GM18870 (cell line): ENCODE measurements around the gene SERAC1.
"Not testable (repeated sequence)": the region's sequence is repeated elsewhere in the genome, so short reads cannot be mapped to it uniquely, and the experiment has no call there.

Experiments used
- ATAC-seq: cut with Tn5 transposase; IDR thresholded peaks from one replicate; pipeline ENCODE4 v1.9.1; 2021; ENCODE audit warnings: moderate library complexity; ENCODE audit not compliant: unreplicated experiment

The SERAC1 gene

DNA sequence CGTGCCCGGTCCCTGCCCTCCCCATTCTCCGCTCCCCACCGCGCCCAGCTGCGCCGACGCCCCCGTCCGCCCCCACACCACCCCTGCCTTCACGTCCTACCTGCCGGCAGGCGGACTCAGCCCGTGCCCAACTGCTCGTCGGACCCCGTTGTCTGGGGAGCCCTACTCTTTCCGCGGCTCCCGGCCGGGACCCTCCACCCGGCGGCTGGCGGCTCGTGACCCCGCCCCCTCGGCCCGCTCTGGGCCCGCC, at the start of gene SERAC1:
SERAC1 (minus strand) TSS at position 223 of the 250 bp plus-strand sequence. CDS start 9,899 bp downstream, outside the sequence.
- ATAC-seq: no peak

DNA sequence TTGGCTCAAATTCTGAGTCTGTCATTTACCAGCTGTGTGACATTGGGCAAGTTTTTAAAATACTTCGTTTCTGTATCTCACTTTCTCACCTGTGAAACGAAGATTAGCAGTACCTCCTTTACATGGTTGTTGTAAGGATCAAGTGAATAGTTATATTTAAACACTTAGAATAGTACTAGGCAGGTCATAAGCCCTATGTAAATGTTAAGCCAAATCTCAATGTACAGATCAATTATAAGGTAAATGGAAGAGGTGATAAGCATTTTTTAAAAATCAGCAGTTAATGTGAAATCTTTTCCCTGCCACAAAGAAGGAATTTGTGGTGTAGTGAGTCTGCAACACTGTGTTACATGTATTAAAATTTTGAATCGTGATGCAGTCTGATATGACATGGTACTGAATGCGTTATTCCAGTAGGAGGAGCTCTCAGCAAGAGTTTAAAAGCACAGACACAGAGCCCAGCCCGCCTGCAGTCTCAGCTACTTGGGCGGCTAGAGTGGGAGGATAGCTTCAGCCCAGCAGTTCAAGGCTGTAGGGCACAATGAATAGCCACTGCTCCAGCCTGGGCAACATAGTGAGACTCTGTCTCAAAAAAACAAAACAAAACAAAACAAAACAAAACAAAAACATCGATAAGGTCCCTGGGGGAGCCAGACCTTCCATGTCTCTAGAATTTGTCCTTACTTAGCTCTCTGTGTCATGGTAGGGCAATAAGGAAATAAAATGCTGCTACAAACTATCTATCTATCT, 46.0 kb upstream of the SERAC1 start:
- ATAC-seq: peak; percentile 80

GRCh38 chr6:158211273-158212055, 43.4 kb upstream of the SERAC1 start:
- no peak for ATAC-seq

DNA sequence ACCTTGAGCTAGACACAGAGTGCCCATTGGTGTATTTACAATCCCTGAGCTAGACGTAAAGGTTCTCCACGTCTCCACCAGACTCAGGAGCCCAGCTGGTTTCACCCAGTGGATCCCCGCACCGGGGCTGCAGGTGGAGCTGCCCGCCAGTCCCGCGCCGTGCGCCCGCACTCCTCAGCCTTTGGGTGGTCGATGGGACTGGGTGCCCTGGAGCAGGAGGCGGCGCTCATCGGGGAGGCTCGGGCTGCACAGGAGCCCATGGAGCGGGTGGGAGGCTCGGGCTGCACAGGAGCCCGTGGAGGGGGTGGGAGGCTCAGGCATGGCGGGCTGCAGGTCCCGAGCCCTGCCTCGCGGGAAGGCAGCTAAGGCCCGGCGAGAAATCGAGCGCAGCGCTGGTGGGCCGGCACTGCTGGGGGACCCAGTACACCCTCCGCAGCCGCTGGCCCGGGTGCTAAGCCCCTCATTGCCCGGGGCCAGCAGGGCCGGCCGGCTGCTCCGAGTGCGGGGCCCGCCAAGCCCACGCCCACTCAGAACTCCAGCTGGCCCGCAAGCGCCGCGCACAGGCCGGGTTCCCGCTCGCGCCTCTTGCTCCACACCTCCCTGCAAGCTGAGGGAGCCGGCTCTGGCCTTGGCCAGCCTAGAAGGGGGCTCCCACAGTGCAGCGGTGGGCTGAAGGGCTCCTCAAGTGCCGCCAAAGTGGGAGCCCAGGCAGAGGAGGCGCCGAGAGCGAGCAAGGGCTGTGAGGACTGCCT, 41.7 kb upstream of the SERAC1 start:
- ATAC-seq: not testable (repeated sequence)

- ATAC-seq: not testable (repeated sequence)
Measured at GRCh38 chr6:158208226-158209030, 40.4 kb upstream of the SERAC1 start.

DNA sequence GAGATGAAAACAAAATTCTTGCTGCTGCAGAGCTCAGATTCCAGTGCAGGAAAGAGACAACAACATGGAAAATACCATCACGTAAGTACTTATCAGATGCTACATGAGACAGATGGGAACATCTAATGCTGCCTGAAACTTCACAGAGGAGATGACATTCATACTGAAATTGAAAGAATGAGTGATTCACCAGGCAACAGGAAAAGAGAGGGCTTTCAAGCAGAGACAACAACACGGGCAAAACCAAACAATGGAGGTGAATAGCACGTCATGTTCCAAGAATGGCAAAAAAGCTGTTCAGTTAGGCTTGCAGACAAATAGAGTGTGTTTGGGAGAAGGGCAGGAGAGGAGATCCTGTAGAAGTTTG, 39.3 kb upstream of the SERAC1 start:
- peak; percentile 95 for ATAC-seq

DNA sequence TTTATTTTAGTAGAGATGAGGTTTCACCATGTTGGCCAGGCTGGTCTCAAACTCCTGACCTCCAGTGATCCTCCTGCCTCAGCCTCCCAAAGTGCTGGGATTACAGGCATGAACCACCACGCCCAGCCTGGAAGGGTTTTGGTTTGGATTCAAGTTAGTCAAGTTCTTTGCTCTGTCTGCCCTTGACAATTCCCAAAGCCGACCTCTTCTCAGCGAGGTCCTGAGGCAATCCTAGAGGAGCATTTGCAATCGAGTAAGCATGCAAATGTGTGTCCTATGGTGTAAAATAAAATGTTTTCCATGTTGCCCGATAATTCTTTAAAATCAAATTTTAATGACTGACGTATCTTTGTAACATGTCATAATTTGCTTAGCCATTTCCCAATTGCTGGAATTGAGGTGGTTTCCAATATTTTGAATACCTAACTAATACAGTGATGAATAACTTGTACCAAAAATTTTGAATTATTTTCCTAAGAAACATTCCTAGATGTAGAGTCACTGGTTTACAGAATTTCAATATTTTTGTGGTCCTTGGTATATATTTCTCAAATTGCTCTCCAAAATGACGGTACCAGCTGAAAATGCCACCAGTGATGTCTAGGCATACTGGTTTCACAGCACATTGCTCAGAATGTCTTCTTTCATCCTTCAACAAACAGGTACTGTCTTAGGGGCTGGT, 38.8 kb upstream of the SERAC1 start:
- ATAC-seq: no peak

- ATAC-seq: no peak
Measured at GRCh38 chr6:158205169-158205944, 37.3 kb upstream of the SERAC1 start.

DNA sequence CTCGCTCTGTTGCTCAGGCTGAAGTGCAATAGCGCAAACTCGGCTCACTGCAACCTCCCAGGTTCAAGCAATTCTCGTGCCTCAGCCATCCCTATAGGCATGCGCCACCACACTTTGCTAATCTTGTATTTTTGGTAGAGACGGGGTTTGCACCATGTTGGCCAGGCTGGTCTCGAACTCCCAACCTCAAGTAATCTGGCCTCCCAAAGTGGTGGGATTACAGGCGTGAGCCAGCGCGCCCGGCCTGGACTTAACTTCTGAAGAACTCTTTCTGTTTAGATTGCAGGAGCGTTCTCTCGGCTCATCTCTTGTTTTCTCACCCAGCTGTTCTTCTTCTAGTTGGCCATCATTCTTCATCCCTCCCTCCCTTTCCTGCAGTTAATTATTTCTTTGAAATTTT, 30.4 kb upstream of the SERAC1 start:
- ATAC-seq: no peak

DNA sequence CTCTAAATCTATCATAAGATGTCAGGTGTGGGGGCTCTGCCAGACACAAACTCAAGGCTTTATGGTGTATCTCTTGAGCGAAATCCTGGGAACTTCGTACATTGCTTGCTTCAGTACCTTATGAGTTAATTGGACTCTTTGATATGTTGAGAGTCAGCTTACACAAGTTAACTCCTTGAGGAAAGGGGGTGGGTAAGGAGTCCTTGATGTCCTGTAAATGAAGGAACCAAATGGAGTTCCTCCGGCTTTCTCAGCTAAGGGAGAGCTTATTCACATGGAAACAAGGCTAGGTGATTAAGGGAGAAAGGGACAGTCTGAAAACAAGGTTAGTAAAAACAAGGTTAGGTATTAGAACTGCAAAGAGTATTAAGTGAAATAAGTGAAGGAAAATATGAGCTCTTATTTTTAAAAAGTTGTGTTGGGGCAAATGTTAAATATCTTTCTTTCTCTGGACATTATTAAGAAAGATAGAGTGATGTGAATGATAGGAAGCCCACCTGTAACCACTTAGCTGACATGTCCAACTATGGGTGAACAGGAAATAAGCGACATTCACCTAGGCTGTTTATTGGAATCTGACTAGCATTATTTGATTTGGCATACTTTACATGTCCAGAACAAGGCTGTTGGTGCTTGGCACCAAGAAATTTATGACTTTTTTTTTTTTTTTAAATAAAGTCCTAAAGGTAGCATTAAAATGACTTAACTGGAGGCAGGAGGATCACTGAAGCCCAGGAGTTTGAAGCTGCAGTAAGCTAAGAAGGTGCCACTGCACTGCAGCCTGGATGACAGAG, 26.6 kb upstream of the SERAC1 start:
- ATAC-seq: no peak

- ATAC-seq: no peak
Measured at GRCh38 chr6:158191761-158192160, 23.7 kb upstream of the SERAC1 start.

DNA sequence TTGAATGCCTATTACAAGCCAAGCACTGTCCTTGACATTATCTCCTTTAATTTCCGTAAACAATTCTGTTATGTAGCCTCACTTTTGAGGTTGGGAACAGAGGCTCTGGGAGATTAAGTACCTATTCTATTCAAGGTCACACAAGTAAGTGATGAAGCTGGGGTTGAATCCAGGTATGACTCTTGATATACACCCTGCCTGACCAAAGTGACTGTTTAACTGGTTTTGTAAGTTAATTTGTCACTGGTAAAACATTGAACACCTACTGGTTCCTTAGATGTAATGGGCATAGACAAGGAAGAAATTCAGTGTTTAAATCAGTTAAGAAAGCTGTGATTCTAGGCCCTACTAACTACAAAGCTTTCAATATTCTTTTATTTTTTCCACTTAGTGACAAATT, 23.0 kb upstream of the SERAC1 start:
- ATAC-seq: no peak

DNA sequence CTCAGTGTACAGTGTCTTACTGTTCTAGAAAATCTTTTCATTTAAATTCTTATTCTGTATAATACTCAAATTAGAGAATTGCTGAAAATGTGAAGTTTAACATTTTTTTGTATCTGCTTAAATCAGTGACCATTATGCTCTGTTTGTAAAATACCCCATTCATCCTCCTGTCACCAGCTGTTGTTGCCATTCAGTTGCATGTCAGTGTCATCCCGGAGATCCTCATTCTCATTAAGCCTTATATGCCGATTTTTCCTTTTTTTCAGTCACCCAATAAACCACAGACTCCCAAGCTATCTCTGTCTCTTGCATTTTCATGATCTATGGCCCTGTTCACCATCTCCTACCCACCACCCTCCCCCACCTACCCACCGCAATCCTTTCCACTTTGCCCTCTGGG, 20.5 kb upstream of the SERAC1 start:
- ATAC-seq: no peak

GRCh38 chr6:158185729-158186456, 17.8 kb upstream of the SERAC1 start:
- ATAC-seq: no peak

DNA sequence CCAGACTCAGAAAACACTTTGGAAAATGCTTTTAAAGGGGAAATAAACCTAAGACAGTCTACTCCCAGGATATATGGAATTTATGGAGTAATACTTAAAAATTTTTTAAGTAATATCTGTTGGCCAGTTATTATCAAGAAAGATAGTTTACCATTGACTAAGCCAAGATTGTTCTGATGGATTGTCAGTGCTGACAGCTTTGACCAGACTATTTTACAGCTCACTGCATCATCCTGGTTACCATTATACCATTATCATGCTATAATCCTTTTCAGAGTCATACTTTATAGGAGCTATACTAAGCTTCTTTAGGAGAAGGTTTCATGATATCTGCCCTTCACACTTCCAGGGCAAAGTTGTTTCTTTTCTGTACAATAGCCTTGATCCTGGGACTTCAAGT, 16.5 kb upstream of the SERAC1 start:
- no peak for ATAC-seq

- ATAC-seq: not testable (repeated sequence)
Measured at GRCh38 chr6:158183174-158183972, 15.3 kb upstream of the SERAC1 start.

- ATAC-seq: not testable (repeated sequence)
Measured at GRCh38 chr6:158177712-158178111, 9.7 kb upstream of the SERAC1 start.
